HK-2 (cell line): ENCODE results near the gene UBXN11.
A peak's percentile ranks its signal among the peaks of the same experiment; 100 is the strongest.

Source experiments
- DNase-seq: peaks from one replicate; pipeline ENCODE4 v3.0.0-alpha.2; 2018; ENCODE audit not compliant: unreplicated experiment

UBXN11 gene

GRCh38 chr1:26285366-26286063 lies 20.9 kb downstream of the UBXN11 start:
- no peak for DNase-seq

DNA sequence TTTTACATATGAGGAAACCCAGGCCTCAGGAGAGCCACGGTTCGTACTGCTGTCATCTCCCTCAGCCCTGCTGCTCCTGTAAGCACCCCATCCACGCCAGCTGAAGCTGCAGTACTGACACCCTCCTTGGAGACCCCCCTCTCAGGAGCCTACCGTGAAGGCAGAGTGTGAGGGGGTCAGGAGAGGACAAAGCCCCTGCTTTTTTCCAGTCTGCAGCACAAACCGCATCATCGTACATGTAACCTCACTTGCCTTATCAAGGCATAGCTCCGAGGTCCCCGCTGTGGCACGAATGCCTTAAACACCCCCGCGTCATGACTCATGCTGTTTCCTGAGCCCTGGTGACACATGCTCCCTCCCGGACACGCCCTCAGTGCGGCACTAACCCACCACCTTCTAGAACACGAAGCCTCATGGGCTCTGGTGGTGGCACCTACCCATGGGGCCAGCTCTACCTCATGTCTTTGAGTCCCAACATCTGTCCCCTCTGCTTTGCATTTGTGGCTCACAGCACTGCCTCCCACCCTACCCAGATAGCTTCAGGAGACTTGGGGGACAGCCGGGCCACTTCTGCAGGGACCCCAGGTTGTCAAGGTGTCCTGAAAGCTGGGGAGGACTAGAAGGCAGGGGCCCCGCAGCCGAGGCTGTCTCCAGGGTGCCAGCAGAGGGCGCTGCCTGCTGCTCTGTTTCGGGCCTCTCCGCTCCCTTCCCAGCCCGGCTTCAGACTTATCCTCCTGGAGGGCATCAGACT lies 21.7 kb downstream of the UBXN11 start:
- DNase-seq = peak; percentile 90

DNA sequence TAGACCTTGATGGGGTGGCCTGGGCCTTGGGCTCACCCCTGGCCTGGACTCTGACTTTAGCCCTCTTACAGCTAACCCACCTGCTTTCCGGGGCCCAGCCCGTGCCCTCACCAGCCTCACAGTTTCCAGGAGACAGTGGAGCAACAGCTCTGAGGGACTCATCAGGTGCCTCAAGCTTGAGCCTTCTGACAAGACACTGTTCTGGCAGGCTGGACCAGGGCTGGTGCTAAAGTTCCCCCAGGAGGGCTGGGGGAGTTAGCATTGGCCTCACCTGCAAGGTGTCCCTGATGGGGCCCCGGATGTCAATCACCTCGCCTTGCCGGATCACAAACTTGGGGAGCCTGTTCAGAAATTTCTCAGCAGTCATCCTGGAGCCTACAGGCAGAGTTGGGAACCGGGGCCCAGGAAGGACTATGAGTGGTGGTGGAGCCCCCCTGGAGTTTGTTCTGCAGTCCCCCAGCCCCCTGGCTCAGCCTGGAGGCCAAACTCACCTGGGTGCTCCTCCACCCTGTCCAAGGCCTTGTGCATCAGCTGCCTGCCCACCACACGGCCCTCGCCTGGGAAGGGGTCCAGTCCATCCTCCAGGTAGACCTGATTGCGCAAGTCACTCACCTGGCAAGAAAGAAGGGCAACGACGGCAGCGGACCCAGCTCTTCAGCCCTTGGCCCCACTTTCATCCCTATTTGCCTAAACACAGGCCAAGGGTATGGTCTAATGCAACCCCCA lies 22.4 kb downstream of the UBXN11 start:
- DNase-seq = no peak

GRCh38 chr1:26283279-26283853 lies 23.1 kb downstream of the UBXN11 start:
- DNase-seq = no peak

DNA sequence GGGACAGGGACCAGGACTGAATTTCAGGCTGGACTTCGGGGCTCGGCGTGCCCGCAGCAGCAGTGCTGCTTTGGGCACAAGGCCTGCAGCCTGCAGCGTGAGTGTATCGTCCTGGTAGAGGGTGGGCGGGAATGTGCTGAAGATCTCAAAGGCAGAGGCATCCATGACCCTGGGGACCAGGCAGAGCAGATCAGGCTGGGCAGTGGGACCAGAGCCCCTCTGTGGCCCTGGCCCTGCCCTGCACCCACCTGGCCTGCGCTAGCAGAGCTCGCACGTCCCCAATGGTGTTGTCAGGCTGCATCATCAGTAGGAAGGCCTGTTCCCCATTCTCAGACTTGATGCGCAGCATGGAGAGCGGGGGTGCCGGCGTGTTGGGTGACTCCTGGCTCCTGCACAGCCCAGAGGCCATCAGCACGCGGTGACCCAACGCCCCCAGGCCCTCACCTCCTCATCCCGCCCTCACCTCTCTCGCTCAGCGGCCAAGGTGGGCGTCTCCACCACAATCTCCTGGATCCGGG lies 24.0 kb downstream of the UBXN11 start:
- DNase-seq = no peak

DNA sequence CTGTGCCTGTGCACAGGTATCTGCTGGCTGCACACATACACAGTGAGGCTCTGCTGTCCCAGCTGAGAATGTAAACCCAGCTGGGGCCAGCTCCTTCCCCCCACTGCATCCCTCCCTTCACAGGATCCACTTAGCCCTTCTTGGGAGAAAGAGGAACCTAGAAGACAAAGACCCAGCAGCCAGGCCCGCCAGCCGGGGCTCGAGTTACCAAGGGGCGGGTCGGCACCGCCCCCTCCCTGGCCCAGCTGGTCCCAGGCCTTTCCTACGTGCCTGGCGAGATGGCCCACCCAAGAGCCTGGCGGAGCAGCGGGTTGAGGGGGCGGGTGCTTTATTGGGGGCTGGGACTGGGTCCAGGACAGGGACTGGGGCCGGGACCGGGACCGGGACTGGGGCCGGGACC lies 24.5 kb downstream of the UBXN11 start:
- no peak for DNase-seq

- no peak for DNase-seq
Measured at GRCh38 chr1:26281091-26281958, 25.1 kb downstream of the UBXN11 start.

- DNase-seq = peak; percentile 68
Measured at GRCh38 chr1:26280333-26281042, 25.9 kb downstream of the UBXN11 start.

GRCh38 chr1:26279456-26280332 lies 26.7 kb downstream of the UBXN11 start, which contains the start of gene SH3BGRL3:
TSS of gene SH3BGRL3 (plus strand) at chr1:26280086. CDS start at chr1:26280156, 70 bp downstream.
- DNase-seq = peak; percentile 84

- DNase-seq = no peak
Measured at GRCh38 chr1:26278724-26279455, 27.5 kb downstream of the UBXN11 start.

- DNase-seq = no peak
Measured at GRCh38 chr1:26278303-26278702, 28.1 kb downstream of the UBXN11 start.

GRCh38 chr1:26277719-26278118 lies 28.7 kb downstream of the UBXN11 start:
- no peak for DNase-seq

- no peak for DNase-seq
Measured at GRCh38 chr1:26277261-26277661, 29.2 kb downstream of the UBXN11 start.

- no peak for DNase-seq
Measured at GRCh38 chr1:26276432-26276838, 30.0 kb downstream of the UBXN11 start.

GRCh38 chr1:26275580-26276431 lies 30.6 kb downstream of the UBXN11 start:
- DNase-seq = peak; percentile 72

- no peak for DNase-seq
Measured at GRCh38 chr1:26274801-26275425, 31.5 kb downstream of the UBXN11 start.

- no peak for DNase-seq
Measured at GRCh38 chr1:26269198-26269550, 37.3 kb downstream of the UBXN11 start.
